PC-3 (cell line): ENCODE data around the gene LRSAM1. TPM values are rescaled to one million over a fixed set of nuclear protein-coding genes. Genes with fewer than 3 reads are reported as not detected.

Experiments
- ATAC-seq: fragments of 200-7000 bp; cut with Tn5 transposase; 2 replicates; pipeline ENCODE4 v1.9.1; 2020; ENCODE audit warnings: mild to moderate bottlenecking, moderate library complexity
- BruUV-seq: library from RNA; stranded (reverse); fragments of 400-500 nt; replicated peaks from 2 replicates; lab custom pipeline; 2021; lab: Mats Ljungman, UMichigan
- CTCF ChIA-PET: fragments of 300-600 bp; sonication (Branson Sonifier 250); formaldehyde crosslinking; loops from one replicate; lab custom pipeline; 2022; ENCODE audit warnings: antibody characterized with exemption; lab: Charles Lee
- POLR2A ChIA-PET: fragments of 300-600 bp; sonication (Branson Sonifier 250); formaldehyde crosslinking; loops from one replicate; lab custom pipeline; 2022; ENCODE audit warnings: antibody characterized with exemption; ENCODE audit not compliant: unreplicated experiment; lab: Charles Lee
- DNase-seq: peaks from one replicate; pipeline ENCODE4 v3.0.0-alpha.2; 2015
- H2AFZ ChIP-seq: fragments of 300-600 bp; sonication (generic); 2 replicates; pipeline ENCODE4 v1.6.0; 2016; ENCODE audit warnings: antibody characterized with exemption, low read length
- H3F3A ChIP-seq: fragments of 300-600 bp; sonication (generic); one replicate; pipeline ENCODE4 v1.6.0; 2017; ENCODE audit warnings: antibody characterized with exemption, low read length, control low read depth, mild to moderate bottlenecking; ENCODE audit not compliant: unreplicated experiment
- H3K27ac ChIP-seq: fragments of 300-600 bp; sonication (generic); 2 replicates; pipeline ENCODE4 v1.5.1; 2016; ENCODE audit warnings: mild to moderate bottlenecking, low read length
- H3K27me3 ChIP-seq: fragments of 300-600 bp; sonication (generic); 2 replicates; pipeline ENCODE4 v1.6.1; 2016; ENCODE audit warnings: low read length, mixed read lengths
- H3K36me3 ChIP-seq: fragments of 300-600 bp; sonication (generic); 2 replicates; pipeline ENCODE4 v1.6.1; 2016; ENCODE audit warnings: low read depth, mixed run types, low read length, mixed read lengths
- H3K4me1 ChIP-seq: fragments of 300-600 bp; sonication (generic); 2 replicates; pipeline ENCODE4 v1.5.1; 2016; ENCODE audit warnings: low read length; ENCODE audit not compliant: insufficient read depth
- H3K4me2 ChIP-seq: fragments of 300-600 bp; sonication (generic); 2 replicates; pipeline ENCODE4 v1.6.0; 2016; ENCODE audit warnings: low read length
- H3K4me3 ChIP-seq: fragments of 300-600 bp; sonication (generic); 2 replicates; pipeline ENCODE4 v1.5.1; 2016; ENCODE audit warnings: mild to moderate bottlenecking, low read length, mixed read lengths
- H3K79me2 ChIP-seq: fragments of 300-600 bp; sonication (generic); 2 replicates; pipeline ENCODE4 v1.6.1; 2017; ENCODE audit warnings: low read length, mixed read lengths
- H3K9ac ChIP-seq: fragments of 300-600 bp; sonication (generic); 2 replicates; pipeline ENCODE4 v1.6.0; 2016; ENCODE audit warnings: mild to moderate bottlenecking, low read length
- H3K9me2 ChIP-seq: fragments of 300-600 bp; sonication (generic); replicated peaks from 2 replicates; pipeline ENCODE4 v1.6.1; 2016; ENCODE audit warnings: mixed run types, low read length, mixed read lengths
- H3K9me3 ChIP-seq: fragments of 300-600 bp; sonication (generic); 2 replicates; pipeline ENCODE4 v1.6.1; 2016; ENCODE audit warnings: low read length, mixed read lengths
- H4K20me1 ChIP-seq: fragments of 300-600 bp; sonication (generic); 2 replicates; pipeline ENCODE4 v1.6.1; 2016; ENCODE audit warnings: low read length, mixed read lengths
- EZH2 ChIP-seq: fragments of 300-600 bp; sonication (generic); IDR thresholded peaks from one replicate; pipeline ENCODE4 v1.6.1; 2017; ENCODE audit warnings: antibody characterized with exemption, mild to moderate bottlenecking, low read length; ENCODE audit not compliant: unreplicated experiment
- EZH2phosphoT487 ChIP-seq: fragments of 300-600 bp; sonication (generic); IDR thresholded peaks from 2 replicates; pipeline ENCODE4 v1.6.1; 2018; ENCODE audit warnings: mild to moderate bottlenecking, antibody characterized with exemption, low read length, borderline replicate concordance
- intact Hi-C: fragments of 100-400 bp; cut with micrococcal nuclease; formaldehyde crosslinking; loops from 2 replicates; pipeline ENCODE4 v1.9.0; 2023
- total RNA-seq: library from RNA; depleted of rRNA; stranded (reverse); fragments of >200 nt; gene quantifications from 2 replicates; pipeline ENCODE4 v1.2.3, GENCODE V29; 2014
- TF ChIP-seq, protein P1 (sequence below): fragments of 300-600 bp; sonication (generic); conservative IDR thresholded peaks from 2 replicates; pipeline ENCODE4 v1.5.1; 2017; ENCODE audit warnings: antibody characterized with exemption, low read depth, mild to moderate bottlenecking, low read length

LRSAM1 gene
- total RNA-seq, 1 experiment from 2014 or later, result 9.6 TPM

DNA sequence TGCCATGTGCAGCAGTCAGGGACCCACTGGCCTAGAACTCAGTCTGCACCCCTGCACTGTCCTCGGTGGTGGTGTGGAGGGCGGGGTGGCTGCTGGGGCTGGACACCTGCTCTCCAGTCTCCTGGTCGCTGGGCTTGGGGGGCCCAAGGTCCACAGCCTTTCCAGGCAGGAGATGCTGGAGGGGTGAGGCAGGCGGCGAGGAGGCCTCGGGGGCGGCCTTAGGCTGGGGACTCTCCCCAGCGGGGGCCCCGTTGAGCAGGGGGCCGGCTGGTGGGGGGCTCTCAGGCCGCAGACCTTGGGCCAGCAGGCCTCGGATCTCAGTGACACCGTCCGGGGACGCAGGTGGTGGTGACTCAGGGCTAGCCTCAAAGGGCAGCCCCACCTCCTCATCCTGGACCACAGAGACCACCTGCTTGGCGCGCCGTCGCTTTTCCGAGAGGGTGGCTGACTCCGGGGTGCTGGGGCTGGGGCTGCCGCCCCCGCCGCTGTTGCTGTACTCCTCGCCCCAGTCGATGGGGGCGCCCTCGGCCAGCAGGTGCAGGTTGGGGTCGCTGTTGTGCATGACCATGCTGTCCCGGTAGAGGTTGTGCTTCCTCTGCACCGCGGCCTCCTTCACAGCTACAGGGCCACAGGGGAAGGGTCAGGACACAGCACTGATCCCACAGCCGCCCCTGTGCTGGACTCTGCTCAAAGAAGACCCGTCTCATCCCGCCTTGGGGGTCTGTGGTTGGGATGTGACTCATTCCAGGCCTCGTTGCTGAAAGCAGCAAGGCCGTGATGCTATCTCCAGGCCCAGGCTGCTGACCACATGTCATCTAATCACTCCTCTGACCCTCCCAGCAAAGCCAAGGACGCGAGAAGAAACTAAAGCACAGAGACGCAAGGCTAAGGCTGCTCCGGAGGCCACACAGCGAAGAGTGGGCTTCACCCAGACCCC, 55.8 kb downstream of the LRSAM1 start:
- Histone ChIP-seq H3K79me2 (no peaks in the 10 kb centered on the region), H4K20me1 (no peaks in the 10 kb centered on the region), H2AFZ (no peak overlapping the region), H3K36me3 (peaks cover 10% of the 10 kb centered on the region; the same call in 1 of the 2 replicates), H3F3A (no peaks in the 10 kb centered on the region), H3K4me1 (no peaks in the 10 kb centered on the region), H3K4me2 (no peak overlapping the region), H3K27ac (no peak overlapping the region), H3K4me3 (no peak overlapping the region), H3K9ac (no peak overlapping the region), H3K9me2 (no peaks in the 10 kb centered on the region), H3K9me3 (no peaks in the 10 kb centered on the region), H3K27me3 (no peaks in the 10 kb centered on the region)
- no peak for ATAC-seq
- POLR2A ChIA-PET, result no interaction called here
- CTCF ChIA-PET, result no interaction called here
- no TSS peak for BruUV-seq
- no peak for DNase-seq
- intact Hi-C loops, result no loop called here
- TF ChIP-seq, protein P1, sequence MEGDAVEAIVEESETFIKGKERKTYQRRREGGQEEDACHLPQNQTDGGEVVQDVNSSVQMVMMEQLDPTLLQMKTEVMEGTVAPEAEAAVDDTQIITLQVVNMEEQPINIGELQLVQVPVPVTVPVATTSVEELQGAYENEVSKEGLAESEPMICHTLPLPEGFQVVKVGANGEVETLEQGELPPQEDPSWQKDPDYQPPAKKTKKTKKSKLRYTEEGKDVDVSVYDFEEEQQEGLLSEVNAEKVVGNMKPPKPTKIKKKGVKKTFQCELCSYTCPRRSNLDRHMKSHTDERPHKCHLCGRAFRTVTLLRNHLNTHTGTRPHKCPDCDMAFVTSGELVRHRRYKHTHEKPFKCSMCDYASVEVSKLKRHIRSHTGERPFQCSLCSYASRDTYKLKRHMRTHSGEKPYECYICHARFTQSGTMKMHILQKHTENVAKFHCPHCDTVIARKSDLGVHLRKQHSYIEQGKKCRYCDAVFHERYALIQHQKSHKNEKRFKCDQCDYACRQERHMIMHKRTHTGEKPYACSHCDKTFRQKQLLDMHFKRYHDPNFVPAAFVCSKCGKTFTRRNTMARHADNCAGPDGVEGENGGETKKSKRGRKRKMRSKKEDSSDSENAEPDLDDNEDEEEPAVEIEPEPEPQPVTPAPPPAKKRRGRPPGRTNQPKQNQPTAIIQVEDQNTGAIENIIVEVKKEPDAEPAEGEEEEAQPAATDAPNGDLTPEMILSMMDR, result no peak
- TF ChIP-seq EZH2phosphoT487 (no peak), EZH2 (no peak)

DNA sequence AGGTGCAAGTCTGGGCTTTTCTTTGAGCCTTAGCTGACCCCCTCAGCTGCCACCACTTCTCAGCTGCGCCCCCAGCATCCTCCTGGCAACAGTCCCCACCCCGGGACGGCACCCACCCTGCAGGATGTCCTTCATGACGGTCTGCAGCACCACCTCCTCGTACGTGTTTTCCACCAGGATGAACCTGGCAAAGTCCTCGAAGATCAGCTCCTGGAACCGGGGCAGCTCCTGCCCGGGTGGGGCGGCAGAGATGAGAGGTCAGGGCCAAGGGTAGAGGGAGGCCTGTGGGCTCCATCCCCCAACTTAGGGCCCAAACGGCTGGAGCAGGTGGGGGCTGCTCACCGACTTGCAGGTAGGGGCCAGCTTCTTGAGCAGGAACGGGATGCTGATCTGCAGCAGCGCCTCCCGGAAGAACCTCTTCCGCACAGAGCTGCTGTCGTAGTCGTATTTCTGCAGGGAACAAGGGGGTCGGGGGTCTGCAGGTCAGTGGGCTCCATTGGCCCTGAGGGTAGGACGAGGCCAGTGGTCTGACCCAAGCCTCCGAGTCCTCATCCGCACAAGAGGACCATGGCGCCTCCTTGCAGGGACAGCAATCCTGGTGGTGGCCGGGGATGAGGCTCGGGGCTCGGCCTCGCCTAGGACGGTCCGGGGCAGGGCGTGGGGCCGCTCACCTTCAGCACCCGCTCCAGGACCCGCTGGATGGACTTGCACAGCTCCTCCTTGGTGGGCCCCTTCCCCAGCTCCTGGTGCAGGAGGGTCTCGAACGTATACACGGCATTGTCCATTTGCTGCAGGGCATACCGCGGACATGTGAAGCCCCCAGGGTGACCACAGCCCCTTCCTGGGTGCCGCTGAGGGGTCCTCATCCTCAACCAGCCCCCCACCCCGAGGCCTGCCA, 56.7 kb downstream of the LRSAM1 start:
- no peaks in the 10 kb centered on the region for H3K9me2 ChIP-seq
- no peak overlapping the region for H3K4me3 ChIP-seq
- H3K27me3 ChIP-seq, result no peaks in the 10 kb centered on the region
- intact Hi-C loops, result no loop called here
- no peaks in the 10 kb centered on the region for H4K20me1 ChIP-seq
- no peak overlapping the region for H2AFZ ChIP-seq
- BruUV-seq, result no TSS peak
- POLR2A ChIA-PET, result no interaction called here
- TF ChIP-seq EZH2phosphoT487, result no peak
- TF ChIP-seq, protein P1, result no peak
- no peak for TF ChIP-seq EZH2
- DNase-seq (no peak), ATAC-seq (no peak)
- peaks cover 18% of the 10 kb centered on the region; the same call in 1 of the 2 replicates for H3K36me3 ChIP-seq
- no peaks in the 10 kb centered on the region for H3F3A ChIP-seq
- no peaks in the 10 kb centered on the region for H3K79me2 ChIP-seq
- H3K9ac ChIP-seq, result no peak overlapping the region
- H3K9me3 ChIP-seq, result no peaks in the 10 kb centered on the region
- CTCF ChIA-PET, result no interaction called here
- H3K27ac ChIP-seq, result no peak overlapping the region
- no peaks in the 10 kb centered on the region for H3K4me1 ChIP-seq
- H3K4me2 ChIP-seq, result no peak overlapping the region
